Panc1 (cell line): ENCODE results near the gene USP24.

Source experiments
- CTCF ChIP-seq: fragments of 450-650 bp; IDR thresholded peaks from 2 replicates; pipeline ENCODE4 v1.5.1; 2017; ENCODE audit warnings: mild to moderate bottlenecking
- TF ChIP-seq, protein P1 (sequence below), 2 experiments: IDR thresholded peaks; 2 replicates each; pipeline ENCODE4 v1.6.1; 2011 to 2012; ENCODE audit warnings: low read depth in 2 of 2, control low read depth in 1 of 2, low read length in 1 of 2, mild to moderate bottlenecking in 1 of 2, moderate library complexity in 1 of 2; ENCODE audit not compliant: insufficient read depth in 1 of 2

DNA sequence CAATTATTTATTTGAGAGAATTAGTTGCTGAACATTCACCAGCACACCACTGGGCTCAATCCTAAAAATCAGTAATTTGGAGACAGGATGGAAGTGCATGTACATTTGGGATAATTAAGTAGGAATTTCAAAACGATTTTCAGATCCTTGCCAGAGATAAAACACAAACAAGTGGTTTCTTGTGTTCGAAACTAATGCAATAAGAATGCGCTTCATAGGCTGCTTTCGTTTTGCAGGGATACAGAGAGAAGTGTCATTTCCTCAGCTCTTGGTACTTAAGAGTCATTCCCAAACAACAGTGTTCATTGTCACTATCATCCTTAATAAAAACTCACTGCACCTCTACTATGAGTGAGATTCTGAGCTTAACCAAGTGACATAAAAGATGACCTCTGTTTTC is 20.6 kb upstream of the USP24 start:
- TF ChIP-seq CTCF, result no peak
- TF ChIP-seq, protein P1, sequence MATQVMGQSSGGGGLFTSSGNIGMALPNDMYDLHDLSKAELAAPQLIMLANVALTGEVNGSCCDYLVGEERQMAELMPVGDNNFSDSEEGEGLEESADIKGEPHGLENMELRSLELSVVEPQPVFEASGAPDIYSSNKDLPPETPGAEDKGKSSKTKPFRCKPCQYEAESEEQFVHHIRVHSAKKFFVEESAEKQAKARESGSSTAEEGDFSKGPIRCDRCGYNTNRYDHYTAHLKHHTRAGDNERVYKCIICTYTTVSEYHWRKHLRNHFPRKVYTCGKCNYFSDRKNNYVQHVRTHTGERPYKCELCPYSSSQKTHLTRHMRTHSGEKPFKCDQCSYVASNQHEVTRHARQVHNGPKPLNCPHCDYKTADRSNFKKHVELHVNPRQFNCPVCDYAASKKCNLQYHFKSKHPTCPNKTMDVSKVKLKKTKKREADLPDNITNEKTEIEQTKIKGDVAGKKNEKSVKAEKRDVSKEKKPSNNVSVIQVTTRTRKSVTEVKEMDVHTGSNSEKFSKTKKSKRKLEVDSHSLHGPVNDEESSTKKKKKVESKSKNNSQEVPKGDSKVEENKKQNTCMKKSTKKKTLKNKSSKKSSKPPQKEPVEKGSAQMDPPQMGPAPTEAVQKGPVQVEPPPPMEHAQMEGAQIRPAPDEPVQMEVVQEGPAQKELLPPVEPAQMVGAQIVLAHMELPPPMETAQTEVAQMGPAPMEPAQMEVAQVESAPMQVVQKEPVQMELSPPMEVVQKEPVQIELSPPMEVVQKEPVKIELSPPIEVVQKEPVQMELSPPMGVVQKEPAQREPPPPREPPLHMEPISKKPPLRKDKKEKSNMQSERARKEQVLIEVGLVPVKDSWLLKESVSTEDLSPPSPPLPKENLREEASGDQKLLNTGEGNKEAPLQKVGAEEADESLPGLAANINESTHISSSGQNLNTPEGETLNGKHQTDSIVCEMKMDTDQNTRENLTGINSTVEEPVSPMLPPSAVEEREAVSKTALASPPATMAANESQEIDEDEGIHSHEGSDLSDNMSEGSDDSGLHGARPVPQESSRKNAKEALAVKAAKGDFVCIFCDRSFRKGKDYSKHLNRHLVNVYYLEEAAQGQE (IDR thresholded peaks at IDR 0.05; ENCODE audit: insufficient read depth in 1 of 2, low read depth in 2 of 2, low read length in 1 of 2), result no peak
